Midbrain (tissue), 1 donor: ENCODE results near the gene SCGB1C2.

ENCODE experiments used
- DNase-seq: peaks from one replicate; lab custom pipeline; 2025; lab: John Stamatoyannopoulos, UW

Gene SCGB1C2

GRCh38 chr17:172401-172800 lies 35.0 kb downstream of the SCGB1C2 start:
- DNase-seq, result no peak

GRCh38 chr17:173166-173911 lies 36.0 kb downstream of the SCGB1C2 start:
- no peak for DNase-seq

GRCh38 chr17:177155-177554 lies 39.8 kb downstream of the SCGB1C2 start:
- no peak for DNase-seq

- DNase-seq, result no peak
These were observed 40.4 kb downstream of the SCGB1C2 start for GRCh38 chr17:177762-178161.

GRCh38 chr17:178292-179065 lies 41.1 kb downstream of the SCGB1C2 start:
- DNase-seq, result no peak

GRCh38 chr17:179066-179432 lies 41.7 kb downstream of the SCGB1C2 start:
- no peak for DNase-seq

- no peak for DNase-seq
These were observed 42.5 kb downstream of the SCGB1C2 start for GRCh38 chr17:179781-180380.

GRCh38 chr17:180381-181244 lies 43.2 kb downstream of the SCGB1C2 start:
- DNase-seq, result no peak

GRCh38 chr17:181245-182049 lies 44.1 kb downstream of the SCGB1C2 start, which contains the start of gene DOC2B:
Gene DOC2B, minus strand, starts transcription at chr17:181650. Its CDS starts 171 bp downstream, at chr17:181479.
- DNase-seq, result peak; percentile 30

- DNase-seq, result no peak
These were observed 44.8 kb downstream of the SCGB1C2 start for GRCh38 chr17:182050-182751.

GRCh38 chr17:183021-183420 lies 45.7 kb downstream of the SCGB1C2 start:
- DNase-seq, result no peak

GRCh38 chr17:185445-186138 lies 48.2 kb downstream of the SCGB1C2 start:
- no peak for DNase-seq

GRCh38 chr17:187130-187529 lies 49.8 kb downstream of the SCGB1C2 start:
- no peak for DNase-seq
